IMR-90 (cell line): ENCODE data around the gene SLC12A7. TPM values are rescaled to one million over a fixed set of nuclear protein-coding genes. Genes with fewer than 3 reads are reported as not detected.

Experiments used
- ATAC-seq: fragments of 200-7000 bp; cut with Tn5 transposase; 2 replicates; pipeline ENCODE4 v1.9.1; 2020; ENCODE audit warnings: low read depth, mild to moderate bottlenecking, moderate library complexity
- BruUV-seq: library from RNA; stranded (reverse); fragments of 400-500 nt; replicated peaks from 2 replicates; lab custom pipeline; 2021; lab: Mats Ljungman, UMichigan
- CTCF ChIA-PET: fragments of 300-600 bp; formaldehyde crosslinking; extraction: SDS; loops from one replicate; lab custom pipeline; 2021; ENCODE audit warnings: antibody characterized with exemption; lab: Yijun Ruan, JAX
- POLR2A ChIA-PET: fragments of 300-600 bp; sonication (Branson Sonifier 250); formaldehyde crosslinking; loops from one replicate; lab custom pipeline; 2022; ENCODE audit warnings: antibody characterized with exemption; ENCODE audit not compliant: unreplicated experiment; lab: Charles Lee
- DNase-seq: peaks from one replicate; pipeline ENCODE4 v3.0.0; 2013
- H2AFZ ChIP-seq: replicated peaks from 2 replicates; pipeline ENCODE3; 2013; ENCODE audit warnings: low read length, mild to moderate bottlenecking; ENCODE audit not compliant: poor library complexity
- H2AK5ac ChIP-seq: 2 replicates; pipeline ENCODE4 v1.6.1; 2013; ENCODE audit warnings: low read depth, low read length, inconsistent platforms
- H2AK9ac ChIP-seq: replicated peaks from 2 replicates; pipeline ENCODE3; 2013; ENCODE audit warnings: mild to moderate bottlenecking, low read depth, low read length, moderate library complexity; ENCODE audit not compliant: poor library complexity
- H2BK120ac ChIP-seq: 2 replicates; pipeline ENCODE4 v1.6.1; 2013; ENCODE audit warnings: low read depth, low read length, inconsistent platforms
- H2BK15ac ChIP-seq: 3 replicates; pipeline ENCODE4 v1.6.1; 2013; ENCODE audit warnings: low read depth, low read length, inconsistent platforms
- H2BK20ac ChIP-seq: 2 replicates; pipeline ENCODE4 v1.6.1; 2013; ENCODE audit warnings: low read depth, mild to moderate bottlenecking, inconsistent platforms, low read length, moderate library complexity
- H2BK5ac ChIP-seq: 2 replicates; pipeline ENCODE4 v1.6.1; 2013; ENCODE audit warnings: mild to moderate bottlenecking, low read depth, low read length, inconsistent platforms; ENCODE audit not compliant: poor library complexity, severe bottlenecking
- H3K14ac ChIP-seq: replicated peaks from 2 replicates; pipeline ENCODE4 v1.6.1; 2013; ENCODE audit warnings: low read depth, low read length, inconsistent platforms
- H3K18ac ChIP-seq: 2 replicates; pipeline ENCODE4 v1.6.1; 2013; ENCODE audit warnings: low read depth, low read length, control low read depth
- H3K23ac ChIP-seq: 2 replicates; pipeline ENCODE4 v1.6.1; 2013; ENCODE audit warnings: low read depth, low read length, inconsistent platforms
- H3K27ac ChIP-seq: 2 replicates; pipeline ENCODE4 v1.5.1; 2013; ENCODE audit warnings: mild to moderate bottlenecking, control low read depth, low read length; ENCODE audit not compliant: insufficient read depth
- H3K27me3 ChIP-seq: 2 replicates; pipeline ENCODE4 v1.6.1; 2013; ENCODE audit warnings: low read length; ENCODE audit not compliant: control insufficient read depth, insufficient read depth
- H3K36me3 ChIP-seq: 2 replicates; pipeline ENCODE4 v1.6.1; 2013; ENCODE audit warnings: low read length, mixed read lengths; ENCODE audit not compliant: control insufficient read depth, insufficient read depth
- H3K4ac ChIP-seq: 2 replicates; pipeline ENCODE4 v1.6.1; 2013; ENCODE audit warnings: low read depth, low read length, inconsistent platforms
- H3K4me1 ChIP-seq: 2 replicates; pipeline ENCODE4 v1.6.1; 2013; ENCODE audit warnings: low read length, mixed read lengths; ENCODE audit not compliant: control insufficient read depth, insufficient read depth
- H3K4me2 ChIP-seq: 2 replicates; pipeline ENCODE4 v1.6.1; 2013; ENCODE audit warnings: low read depth, mild to moderate bottlenecking, control low read depth, low read length, moderate library complexity
- H3K4me3 ChIP-seq: 2 replicates; pipeline ENCODE4 v1.5.1; 2013; ENCODE audit warnings: low read depth, mild to moderate bottlenecking, control low read depth, low read length, moderate library complexity; ENCODE audit not compliant: insufficient read depth
- H3K56ac ChIP-seq: 2 replicates; pipeline ENCODE4 v1.6.1; 2013; ENCODE audit warnings: low read length, inconsistent platforms; ENCODE audit not compliant: insufficient read depth; ENCODE audit errors: extremely low read depth
- H3K79me1 ChIP-seq, 2 experiments: 2 replicates each; pipeline ENCODE4 v1.6.1; 2013; ENCODE audit warnings: low read length in 2 of 2, inconsistent platforms in 1 of 2, low read depth in 1 of 2
- H3K9ac ChIP-seq: 2 replicates; pipeline ENCODE4 v1.6.1; 2013; ENCODE audit warnings: low read depth, low read length, control low read depth
- H3K9me1 ChIP-seq: 2 replicates; pipeline ENCODE4 v1.6.1; 2013; ENCODE audit warnings: low read length, inconsistent platforms; ENCODE audit not compliant: insufficient read depth
- H3K9me3 ChIP-seq: 2 replicates; pipeline ENCODE4 v1.6.1; 2013; ENCODE audit warnings: low read length; ENCODE audit not compliant: control insufficient read depth, insufficient read depth
- H4K20me1 ChIP-seq: 2 replicates; pipeline ENCODE4 v1.6.1; 2013; ENCODE audit warnings: low read length, inconsistent platforms; ENCODE audit not compliant: insufficient read depth
- H4K5ac ChIP-seq: 2 replicates; pipeline ENCODE4 v1.6.1; 2013; ENCODE audit warnings: mild to moderate bottlenecking, low read depth, low read length, control low read depth
- H4K8ac ChIP-seq, 2 experiments: 2 replicates each; pipeline ENCODE4 v1.6.1; 2013; ENCODE audit warnings: low read depth in 2 of 2, low read length in 2 of 2, control low read depth in 1 of 2, inconsistent platforms in 1 of 2
- H4K91ac ChIP-seq: 2 replicates; pipeline ENCODE4 v1.6.1; 2013; ENCODE audit warnings: low read depth, low read length, inconsistent platforms; ENCODE audit not compliant: insufficient read depth
- BHLHE40 ChIP-seq: fragments of 150-350 bp; IDR thresholded peaks from 2 replicates; pipeline ENCODE4 v1.6.1; 2016; ENCODE audit warnings: mild to moderate bottlenecking, low read depth, low read length
- CTCF ChIP-seq: conservative IDR thresholded peaks from 2 replicates; pipeline ENCODE4 v1.5.1; 2012; ENCODE audit warnings: mild to moderate bottlenecking, low read depth, low read length, improper control_type of control experiment
- ELK1 ChIP-seq: fragments of 150-350 bp; IDR thresholded peaks from 2 replicates; pipeline ENCODE4 v1.6.1; 2016; ENCODE audit warnings: low read depth, mild to moderate bottlenecking, low read length, moderate library complexity, borderline replicate concordance
- MAZ ChIP-seq: IDR thresholded peaks from 2 replicates; pipeline ENCODE4 v1.6.1; 2012; ENCODE audit warnings: low read depth, mild to moderate bottlenecking, low read length, improper control_type of control experiment, moderate library complexity, borderline replicate concordance
- MXI1 ChIP-seq: IDR thresholded peaks from 2 replicates; pipeline ENCODE4 v1.6.1; 2012; ENCODE audit warnings: low read depth, mild to moderate bottlenecking, low read length, moderate library complexity, borderline replicate concordance
- NFE2L2 ChIP-seq: fragments of 150-350 bp; IDR thresholded peaks from 2 replicates; pipeline ENCODE4 v1.6.1; 2016; ENCODE audit warnings: low read depth, mild to moderate bottlenecking, low read length
- POLR2A ChIP-seq: IDR thresholded peaks from 2 replicates; pipeline ENCODE4 v1.6.1; 2012; ENCODE audit warnings: mild to moderate bottlenecking, low read depth, low read length
- RAD21 ChIP-seq: IDR thresholded peaks from 2 replicates; pipeline ENCODE4 v1.6.1; 2012; ENCODE audit warnings: low read length, improper control_type of control experiment
- SMC3 ChIP-seq: fragments of 150-350 bp; IDR thresholded peaks from 2 replicates; pipeline ENCODE4 v1.6.1; 2016; ENCODE audit warnings: low read depth, mild to moderate bottlenecking, antibody characterized with exemption, low read length, moderate library complexity
- USF2 ChIP-seq: fragments of 150-350 bp; IDR thresholded peaks from 2 replicates; pipeline ENCODE4 v1.6.1; 2017; ENCODE audit warnings: mild to moderate bottlenecking, antibody characterized with exemption, low read length, low read depth
- WGBS, 2 experiments: methylation state at CpG; one replicate each; pipeline versions ENCODE4 v1.1.5 to v1.1.7; 2013; ENCODE audit warnings: missing lambda C conversion rate in 2 of 2; ENCODE audit not compliant: insufficient read length in 1 of 2; ENCODE audit errors: extremely low coverage in 2 of 2; 5-methylcytosine and 5-hydroxymethylcytosine counted together
- dilution Hi-C: fragments of 300-500 bp; cut with HindIII; formaldehyde crosslinking; loops from one replicate; pipeline ENCODE4 v1.14.3; 2018; ENCODE audit warnings: low sequenced_read_pairs; ENCODE audit not compliant: unreplicated experiment
- in situ Hi-C: fragments of 300-500 bp; cut with MboI; formaldehyde crosslinking; loops from 3 replicates; pipeline ENCODE4 v1.14.3; 2019; ENCODE audit warnings: low sequenced_read_pairs, inconsistent platforms, mixed read lengths
- intact Hi-C: fragments of 100-400 bp; cut with micrococcal nuclease; formaldehyde crosslinking; loops from 2 replicates; pipeline ENCODE4 v1.10.0; 2022
- polyA plus RNA-seq, 3 experiments: library from polyadenylated mRNA; depleted of rRNA; stranded (reverse); fragments of >200 nt; gene quantifications; 2 replicates each; pipeline ENCODE4 v1.2.3, GENCODE V29; 2012; ENCODE audit warnings: low replicate concordance in 1 of 3
- total RNA-seq: library from RNA; depleted of rRNA; stranded (reverse); fragments of >200 nt; gene quantifications from 2 replicates; pipeline ENCODE4 v1.2.3, GENCODE V29; 2012

Gene SLC12A7
- total and polyA plus RNA-seq, 2 of the 4 experiments (the other 2 are of a cell fraction) = 3.0 to 6.1 TPM

- intact Hi-C loops (no loop called here), dilution Hi-C loops (no loop called here), in situ Hi-C loops (loop anchor here (10.0 kb wide), 1 partner anchor 204 kb away; no protein-coding TSS in a partner anchor)
- POLR2A ChIA-PET = interaction anchor here (0.6 kb wide), 1 partner anchor 18 kb away, joined by 3 read pairs; no protein-coding TSS in a partner anchor
- Histone ChIP-seq H3K56ac (no peak overlapping the region), H3K36me3 (no peaks in the 10 kb centered on the region), H3K4ac (no peak overlapping the region), H2BK15ac (no peak overlapping the region), H3K27ac (no peak overlapping the region), H3K27me3 (peaks cover 34% of the 10 kb centered on the region; the same call in 1 of the 2 replicates), H3K9me3 (no peaks in the 10 kb centered on the region), H3K79me1 (no peaks in the 10 kb centered on the region), H2BK5ac (no peak overlapping the region), H4K20me1 (no peaks in the 10 kb centered on the region), H3K23ac (no peak overlapping the region), H2AK9ac (no peak overlapping the region), H4K91ac (no peak overlapping the region), H4K8ac (no peak overlapping the region), H3K9ac (no peak overlapping the region), H2AFZ (no peak overlapping the region), H4K5ac (no peak overlapping the region), H3K4me1 (no peaks in the 10 kb centered on the region), H3K18ac (no peak overlapping the region), H2BK120ac (no peak overlapping the region), H2BK20ac (no peak overlapping the region), H3K4me3 (no peak overlapping the region), H3K14ac (no peak overlapping the region), H2AK5ac (no peak overlapping the region), H3K9me1 (no peaks in the 10 kb centered on the region), H3K4me2 (no peak overlapping the region)
- CTCF ChIA-PET = interaction anchor here (0.9 kb wide), 1 partner anchor 209 kb away, joined by 3 read pairs; no protein-coding TSS in a partner anchor
- WGBS, 2 experiments = 77% methylated on average over 4 of the region's 16 CpGs; no CpG with 5 or more reads in 1 of the 2 experiments
- no TSS peak for BruUV-seq
- no peak for TF ChIP-seq ELK1
- no peak for TF ChIP-seq SMC3
- no peak for TF ChIP-seq MAZ
- no peak for TF ChIP-seq USF2
- TF ChIP-seq MXI1 = no peak
- no peak for TF ChIP-seq CTCF
- TF ChIP-seq RAD21 = no peak
- TF ChIP-seq BHLHE40 = no peak
- no peak for TF ChIP-seq POLR2A
- TF ChIP-seq NFE2L2 = no peak
- DNase-seq = no peak
- ATAC-seq = no peak
These were observed 26.8 kb upstream of the SLC12A7 start for GRCh38 chr5:1138445-1139245.
